Adrenal gland (tissue), 12 donors: Measurements from ENCODE around the gene SOWAHC. TPM values are rescaled to one million over a fixed set of nuclear protein-coding genes. Genes with fewer than 3 reads are reported as not detected.

ENCODE experiments used
- DNase-seq, 7 donors: peaks; one replicate each; pipeline ENCODE4 v3.0.0-alpha.2; 2019 to 2020
- H3K27ac ChIP-seq, 5 donors: fragments of 200-600 bp; sonication (generic) in 4 of 5; 1 replicate in 3 of 5; 2 replicates in 2 of 5; pipeline versions ENCODE4 v1.5.1 to v1.8.0; 2016 to 2020; ENCODE audit warnings: mild to moderate bottlenecking in 1 of 5
- H3K27me3 ChIP-seq: fragments of 200-600 bp; 2 replicates; pipeline ENCODE4 v1.8.0; 2021
- H3K36me3 ChIP-seq, 2 donors: fragments of 200-600 bp; replicated peaks in 1 of 2; 1 replicate in 1 of 2; 2 replicates in 1 of 2; pipeline versions ENCODE4 v1.5.1 to v1.8.0; 2018 to 2022
- H3K4me1 ChIP-seq, 2 donors: fragments of 200-600 bp; replicated peaks in 1 of 2; 1 replicate in 1 of 2; 2 replicates in 1 of 2; pipeline versions ENCODE4 v1.5.1 to v1.8.0; 2018 to 2021
- H3K4me3 ChIP-seq, 4 donors: fragments of 200-600 bp; sonication (generic) in 3 of 4; one replicate each; pipeline ENCODE4 v1.5.1; 2016 to 2018
- H3K9me3 ChIP-seq, 3 donors: fragments of 200-600 bp; sonication (generic) in 1 of 3; replicated peaks in 1 of 3; 1 replicate in 2 of 3; 2 replicates in 1 of 3; pipeline versions ENCODE4 v1.5.1 to v1.8.0; 2016 to 2021
- POLR2A ChIP-seq, 2 donors: fragments of 450-650 bp; IDR thresholded peaks; one replicate each; pipeline ENCODE4 v1.6.1; 2017; ENCODE audit warnings: antibody characterized with exemption in 2 of 2, mild to moderate bottlenecking in 2 of 2, moderate library complexity in 1 of 2
- WGBS, 4 donors: extraction: QIAGEN DNeasy Blood & Tissue Kit in 2 of 4; methylation state at CpG; one replicate each; pipeline versions ENCODE4 v1.1.5 to v1.1.7; 2013 to 2017; 5-methylcytosine and 5-hydroxymethylcytosine counted together
- intact Hi-C, 2 donors: fragments of 100-400 bp; cut with DNase I; formaldehyde crosslinking; loops; one replicate each; pipeline versions ENCODE4 v1.14.1 to v1.15.0; 2022 to 2023
- polyA plus RNA-seq, 3 donors: library from polyadenylated mRNA; stranded (reverse); fragments of 200-250 nt in 2 of 3; fragments of 350-450 nt in 1 of 3; fragmentation: Illumina TruSeq in 1 of 3; extraction: RNeasy Lipid Tissue Mini Kit (QIAGEN cat#74804) in 1 of 3; gene quantifications; one replicate each; pipeline ENCODE4 v1.2.3, GENCODE V29; 2013 to 2014
- total RNA-seq, 9 donors: library from RNA; depleted of rRNA in 4 of 9; stranded (reverse); fragments of >200 nt in 4 of 9; fragments of 120-200 nt in 1 of 9; fragmentation: NEBNext Ultra II Directional in 1 of 9; extraction: Animal tissue kit (Norgen Biotek cat#: 25700) in 1 of 9; gene quantifications; one replicate each; pipeline versions ENCODE4 v1.1.0 to v1.2.4, GENCODE V29; 2013 to 2023
- TF ChIP-seq, protein P1 (sequence below), 6 experiments: fragments of 450-650 bp in 4 of 6; fragments of 200-600 bp in 2 of 6; sonication (generic) in 1 of 6; IDR thresholded peaks; 1 replicate in 5 of 6; 2 replicates in 1 of 6; pipeline versions ENCODE4 v1.5.1 to v1.8.0; 2016 to 2021; ENCODE audit warnings: antibody characterized with exemption in 6 of 6, mild to moderate bottlenecking in 2 of 6, moderate library complexity in 1 of 6
- donor health status: healthy with polysubstance abuse.
- donor health status: Bipolar disorder and iron deficiency.
- donor health status: DM: yes; HTN: yes; CAD: no.
- donor health status: DM: no; HTN: no; CAD: no.
- donor health status: DM: no; HTN: no; CAD: no.
- donor health status: DM: yes; HTN: yes; CAD: no.

Gene SOWAHC
- total and polyA plus RNA-seq, 12 donors, result 2.2 to 15.5 (median 7.6) TPM

DNA sequence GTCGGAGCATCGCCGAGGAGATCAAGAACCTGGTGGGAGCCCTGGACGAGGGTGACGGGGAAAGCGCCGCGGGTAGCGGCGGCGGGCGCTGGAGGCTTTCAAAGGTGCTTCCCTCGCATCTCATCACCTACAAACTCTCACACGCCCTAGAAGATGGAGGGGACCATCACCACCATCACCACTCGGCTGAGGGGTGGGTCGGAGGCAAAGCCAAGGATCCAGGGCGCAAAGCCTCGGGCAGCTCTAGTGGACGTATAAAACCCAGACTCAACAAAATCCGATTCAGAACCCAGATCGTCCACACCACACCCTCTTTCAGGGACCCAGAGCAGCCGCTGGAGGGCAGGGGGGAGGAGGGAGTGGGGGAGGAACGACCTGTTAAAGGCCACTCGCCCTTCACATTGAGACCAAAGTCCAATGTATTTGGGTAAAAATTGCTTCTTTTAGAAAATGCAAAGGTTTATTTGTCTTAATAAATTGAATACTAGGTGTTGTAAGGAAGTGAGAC lies 1.5 kb downstream of the SOWAHC start:
- Histone ChIP-seq H3K36me3 (no peaks in the 10 kb centered on the region), H3K27me3 (no peaks in the 10 kb centered on the region), H3K4me3 (peak overlapping the region in 1 of 4 donors; percentile 97), H3K27ac (no peak overlapping the region), H3K9me3 (no peaks in the 10 kb centered on the region), H3K4me1 (peaks cover 0 to 43% of the 10 kb centered on the region in 2 donors)
- 76 to 83% (median 78%) methylated on average over 22 to 24 of the region's 24 CpGs for WGBS, 4 donors
- DNase-seq, result no peak
- intact Hi-C loops, result loop anchor here in 1 of 2 donors (10.0 kb wide), 1 partner anchor 99 kb away; no protein-coding TSS in a partner anchor
- TF ChIP-seq POLR2A (IDR thresholded peaks at IDR 0.05), result no peak
- TF ChIP-seq, protein P1, sequence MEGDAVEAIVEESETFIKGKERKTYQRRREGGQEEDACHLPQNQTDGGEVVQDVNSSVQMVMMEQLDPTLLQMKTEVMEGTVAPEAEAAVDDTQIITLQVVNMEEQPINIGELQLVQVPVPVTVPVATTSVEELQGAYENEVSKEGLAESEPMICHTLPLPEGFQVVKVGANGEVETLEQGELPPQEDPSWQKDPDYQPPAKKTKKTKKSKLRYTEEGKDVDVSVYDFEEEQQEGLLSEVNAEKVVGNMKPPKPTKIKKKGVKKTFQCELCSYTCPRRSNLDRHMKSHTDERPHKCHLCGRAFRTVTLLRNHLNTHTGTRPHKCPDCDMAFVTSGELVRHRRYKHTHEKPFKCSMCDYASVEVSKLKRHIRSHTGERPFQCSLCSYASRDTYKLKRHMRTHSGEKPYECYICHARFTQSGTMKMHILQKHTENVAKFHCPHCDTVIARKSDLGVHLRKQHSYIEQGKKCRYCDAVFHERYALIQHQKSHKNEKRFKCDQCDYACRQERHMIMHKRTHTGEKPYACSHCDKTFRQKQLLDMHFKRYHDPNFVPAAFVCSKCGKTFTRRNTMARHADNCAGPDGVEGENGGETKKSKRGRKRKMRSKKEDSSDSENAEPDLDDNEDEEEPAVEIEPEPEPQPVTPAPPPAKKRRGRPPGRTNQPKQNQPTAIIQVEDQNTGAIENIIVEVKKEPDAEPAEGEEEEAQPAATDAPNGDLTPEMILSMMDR (IDR thresholded peaks at IDR 0.05), result no peak

DNA sequence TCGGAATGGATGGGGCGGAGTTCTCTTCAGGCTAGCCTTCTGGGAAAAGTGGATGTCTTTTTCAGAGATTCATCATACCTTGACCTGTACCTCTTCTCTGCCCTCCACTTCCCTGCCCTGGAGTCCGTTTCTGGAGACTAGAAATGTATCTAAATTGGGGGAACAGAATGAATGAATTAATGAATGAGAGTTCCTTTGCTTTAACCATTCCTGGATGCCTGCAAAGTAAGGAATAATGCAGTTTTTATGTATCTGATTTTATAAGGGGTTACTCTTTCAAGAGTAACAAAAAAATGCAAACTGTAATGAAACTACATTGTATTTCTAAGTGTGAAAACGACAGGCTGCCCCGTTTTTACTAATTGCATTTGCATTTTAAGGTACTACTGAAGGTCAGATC lies 2.0 kb downstream of the SOWAHC start:
- TF ChIP-seq, protein P1 (IDR thresholded peaks at IDR 0.05), result no peak
- TF ChIP-seq POLR2A (IDR thresholded peaks at IDR 0.05), result no peak
- WGBS, 4 donors, result 90 to 96% (median 92%) methylated on average over 5 of the region's 5 CpGs
- H3K9me3 ChIP-seq, result no peaks in the 10 kb centered on the region
- intact Hi-C loops, result loop anchor here in 1 of 2 donors (10.0 kb wide), 1 partner anchor 99 kb away; no protein-coding TSS in a partner anchor
- H3K4me1 ChIP-seq, result peaks cover 0 to 43% of the 10 kb centered on the region in 2 donors
- no peaks in the 10 kb centered on the region for H3K27me3 ChIP-seq
- H3K4me3 ChIP-seq, result peak overlapping the region in 1 of 4 donors; percentile 97
- DNase-seq, result no peak
- no peak overlapping the region for H3K27ac ChIP-seq
- no peaks in the 10 kb centered on the region for H3K36me3 ChIP-seq

DNA sequence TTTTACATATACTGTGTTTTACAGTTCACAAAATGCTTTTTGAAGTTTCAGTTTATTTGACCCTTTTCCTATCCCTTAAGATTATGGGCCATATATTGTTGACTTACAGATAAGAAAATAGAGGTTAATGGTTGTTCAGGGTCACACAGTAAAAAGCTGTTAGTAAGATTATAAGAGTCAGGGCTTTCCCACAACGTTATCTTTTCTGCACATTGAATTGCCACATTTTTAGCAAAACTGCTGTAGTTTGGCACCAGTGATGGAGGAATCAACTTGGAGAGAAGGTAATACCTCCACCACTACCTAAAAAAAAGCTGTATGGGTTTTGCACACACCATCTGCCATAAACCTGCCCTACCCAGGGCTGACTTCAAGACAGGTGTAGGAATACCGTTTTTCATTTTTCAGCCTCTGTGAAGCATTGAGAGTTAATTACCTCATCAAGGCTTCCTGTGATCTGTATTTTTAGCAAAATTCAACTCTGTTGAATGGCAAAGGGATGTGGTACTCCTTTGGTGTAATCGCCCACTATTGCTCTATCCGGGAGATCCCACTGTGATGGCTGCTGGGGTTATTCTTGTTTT lies 5.0 kb downstream of the SOWAHC start:
- TF ChIP-seq POLR2A (IDR thresholded peaks at IDR 0.05), result no peak
- TF ChIP-seq, protein P1 (IDR thresholded peaks at IDR 0.05), result no peak
- peaks cover 0 to 28% of the 10 kb centered on the region in 2 donors for H3K4me1 ChIP-seq
- H3K4me3 ChIP-seq, result no peak overlapping the region
- H3K27me3 ChIP-seq, result no peaks in the 10 kb centered on the region
- 74 to 87% (median 85%) methylated on average over 4 of the region's 4 CpGs for WGBS, 4 donors
- intact Hi-C loops, result loop anchor here in 1 of 2 donors (10.0 kb wide), 1 partner anchor 96 kb away; no protein-coding TSS in a partner anchor
- H3K36me3 ChIP-seq, result no peaks in the 10 kb centered on the region
- no peak overlapping the region for H3K27ac ChIP-seq
- H3K9me3 ChIP-seq, result no peaks in the 10 kb centered on the region
- no peak for DNase-seq

DNA sequence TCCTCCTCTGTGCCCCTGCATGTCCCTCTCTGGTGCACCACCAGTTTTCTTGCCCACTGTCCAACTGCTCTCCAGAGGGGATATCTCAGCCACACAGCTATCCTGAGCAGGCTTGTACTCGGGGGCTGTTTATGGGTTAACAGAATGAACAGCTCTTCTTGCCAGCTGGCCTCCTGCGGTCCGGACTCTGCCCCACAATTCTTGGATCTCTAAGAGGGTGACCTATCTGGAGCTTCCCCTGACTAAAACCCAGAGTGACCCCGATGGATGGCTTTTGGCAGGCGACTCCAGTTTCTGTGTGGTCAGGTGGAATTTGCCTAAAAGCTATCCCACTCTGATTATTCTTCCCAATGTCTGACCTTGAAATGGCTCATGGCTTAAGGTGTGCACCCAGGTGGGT lies 9.1 kb downstream of the SOWAHC start:
- Histone ChIP-seq H3K4me1 (no peaks in the 10 kb centered on the region), H3K4me3 (no peak overlapping the region), H3K27ac (no peak overlapping the region), H3K9me3 (no peaks in the 10 kb centered on the region), H3K36me3 (no peaks in the 10 kb centered on the region), H3K27me3 (no peaks in the 10 kb centered on the region)
- no peak for TF ChIP-seq POLR2A (IDR thresholded peaks at IDR 0.05)
- TF ChIP-seq, protein P1 (IDR thresholded peaks at IDR 0.05), result no peak
- intact Hi-C loops, result loop anchor here (10.0 kb wide), 2 partner anchors 62 to 68 kb away; no protein-coding TSS in a partner anchor
- DNase-seq, result no peak
- whole genome bisulfite sequencing, 4 donors, result 57 to 76% (median 69%) methylated on average over 4 to 5 of the region's 5 CpGs
